IMR-90 (cell line): ENCODE results near the gene RING1. TPM values are rescaled to one million over a fixed set of nuclear protein-coding genes. Genes with fewer than 3 reads are reported as not detected.

Experiments used
- ATAC-seq: fragments of 200-7000 bp; cut with Tn5 transposase; 2 replicates; pipeline ENCODE4 v1.9.1; 2020; ENCODE audit warnings: low read depth, mild to moderate bottlenecking, moderate library complexity
- BruUV-seq: library from RNA; stranded (reverse); fragments of 400-500 nt; replicated peaks from 2 replicates; lab custom pipeline; 2021; lab: Mats Ljungman, UMichigan
- CTCF ChIA-PET: fragments of 300-600 bp; formaldehyde crosslinking; extraction: SDS; loops from one replicate; lab custom pipeline; 2021; ENCODE audit warnings: antibody characterized with exemption; lab: Yijun Ruan, JAX
- POLR2A ChIA-PET: fragments of 300-600 bp; sonication (Branson Sonifier 250); formaldehyde crosslinking; loops from one replicate; lab custom pipeline; 2022; ENCODE audit warnings: antibody characterized with exemption; ENCODE audit not compliant: unreplicated experiment; lab: Charles Lee
- DNase-seq: peaks from one replicate; pipeline ENCODE4 v3.0.0; 2013
- H2AFZ ChIP-seq: replicated peaks from 2 replicates; pipeline ENCODE3; 2013; ENCODE audit warnings: low read length, mild to moderate bottlenecking; ENCODE audit not compliant: poor library complexity
- H2AK5ac ChIP-seq: 2 replicates; pipeline ENCODE4 v1.6.1; 2013; ENCODE audit warnings: low read depth, low read length, inconsistent platforms
- H2AK9ac ChIP-seq: replicated peaks from 2 replicates; pipeline ENCODE3; 2013; ENCODE audit warnings: mild to moderate bottlenecking, low read depth, low read length, moderate library complexity; ENCODE audit not compliant: poor library complexity
- H2BK120ac ChIP-seq: 2 replicates; pipeline ENCODE4 v1.6.1; 2013; ENCODE audit warnings: low read depth, low read length, inconsistent platforms
- H2BK15ac ChIP-seq: 3 replicates; pipeline ENCODE4 v1.6.1; 2013; ENCODE audit warnings: low read depth, low read length, inconsistent platforms
- H2BK20ac ChIP-seq: 2 replicates; pipeline ENCODE4 v1.6.1; 2013; ENCODE audit warnings: low read depth, mild to moderate bottlenecking, inconsistent platforms, low read length, moderate library complexity
- H2BK5ac ChIP-seq: 2 replicates; pipeline ENCODE4 v1.6.1; 2013; ENCODE audit warnings: mild to moderate bottlenecking, low read depth, low read length, inconsistent platforms; ENCODE audit not compliant: poor library complexity, severe bottlenecking
- H3K14ac ChIP-seq: replicated peaks from 2 replicates; pipeline ENCODE4 v1.6.1; 2013; ENCODE audit warnings: low read depth, low read length, inconsistent platforms
- H3K18ac ChIP-seq: 2 replicates; pipeline ENCODE4 v1.6.1; 2013; ENCODE audit warnings: low read depth, low read length, control low read depth
- H3K23ac ChIP-seq: 2 replicates; pipeline ENCODE4 v1.6.1; 2013; ENCODE audit warnings: low read depth, low read length, inconsistent platforms
- H3K27ac ChIP-seq: 2 replicates; pipeline ENCODE4 v1.5.1; 2013; ENCODE audit warnings: mild to moderate bottlenecking, control low read depth, low read length; ENCODE audit not compliant: insufficient read depth
- H3K27me3 ChIP-seq: 2 replicates; pipeline ENCODE4 v1.6.1; 2013; ENCODE audit warnings: low read length; ENCODE audit not compliant: control insufficient read depth, insufficient read depth
- H3K36me3 ChIP-seq: 2 replicates; pipeline ENCODE4 v1.6.1; 2013; ENCODE audit warnings: low read length, mixed read lengths; ENCODE audit not compliant: control insufficient read depth, insufficient read depth
- H3K4ac ChIP-seq: 2 replicates; pipeline ENCODE4 v1.6.1; 2013; ENCODE audit warnings: low read depth, low read length, inconsistent platforms
- H3K4me1 ChIP-seq: 2 replicates; pipeline ENCODE4 v1.6.1; 2013; ENCODE audit warnings: low read length, mixed read lengths; ENCODE audit not compliant: control insufficient read depth, insufficient read depth
- H3K4me2 ChIP-seq: 2 replicates; pipeline ENCODE4 v1.6.1; 2013; ENCODE audit warnings: low read depth, mild to moderate bottlenecking, control low read depth, low read length, moderate library complexity
- H3K4me3 ChIP-seq: 2 replicates; pipeline ENCODE4 v1.5.1; 2013; ENCODE audit warnings: low read depth, mild to moderate bottlenecking, control low read depth, low read length, moderate library complexity; ENCODE audit not compliant: insufficient read depth
- H3K56ac ChIP-seq: 2 replicates; pipeline ENCODE4 v1.6.1; 2013; ENCODE audit warnings: low read length, inconsistent platforms; ENCODE audit not compliant: insufficient read depth; ENCODE audit errors: extremely low read depth
- H3K79me1 ChIP-seq, 2 experiments: 2 replicates each; pipeline ENCODE4 v1.6.1; 2013; ENCODE audit warnings: low read length in 2 of 2, inconsistent platforms in 1 of 2, low read depth in 1 of 2
- H3K9ac ChIP-seq: 2 replicates; pipeline ENCODE4 v1.6.1; 2013; ENCODE audit warnings: low read depth, low read length, control low read depth
- H3K9me1 ChIP-seq: 2 replicates; pipeline ENCODE4 v1.6.1; 2013; ENCODE audit warnings: low read length, inconsistent platforms; ENCODE audit not compliant: insufficient read depth
- H3K9me3 ChIP-seq: 2 replicates; pipeline ENCODE4 v1.6.1; 2013; ENCODE audit warnings: low read length; ENCODE audit not compliant: control insufficient read depth, insufficient read depth
- H4K20me1 ChIP-seq: 2 replicates; pipeline ENCODE4 v1.6.1; 2013; ENCODE audit warnings: low read length, inconsistent platforms; ENCODE audit not compliant: insufficient read depth
- H4K5ac ChIP-seq: 2 replicates; pipeline ENCODE4 v1.6.1; 2013; ENCODE audit warnings: mild to moderate bottlenecking, low read depth, low read length, control low read depth
- H4K8ac ChIP-seq, 2 experiments: 2 replicates each; pipeline ENCODE4 v1.6.1; 2013; ENCODE audit warnings: low read depth in 2 of 2, low read length in 2 of 2, control low read depth in 1 of 2, inconsistent platforms in 1 of 2
- H4K91ac ChIP-seq: 2 replicates; pipeline ENCODE4 v1.6.1; 2013; ENCODE audit warnings: low read depth, low read length, inconsistent platforms; ENCODE audit not compliant: insufficient read depth
- BHLHE40 ChIP-seq: fragments of 150-350 bp; IDR thresholded peaks from 2 replicates; pipeline ENCODE4 v1.6.1; 2016; ENCODE audit warnings: mild to moderate bottlenecking, low read depth, low read length
- CTCF ChIP-seq: conservative IDR thresholded peaks from 2 replicates; pipeline ENCODE4 v1.5.1; 2012; ENCODE audit warnings: mild to moderate bottlenecking, low read depth, low read length, improper control_type of control experiment
- MXI1 ChIP-seq: IDR thresholded peaks from 2 replicates; pipeline ENCODE4 v1.6.1; 2012; ENCODE audit warnings: low read depth, mild to moderate bottlenecking, low read length, moderate library complexity, borderline replicate concordance
- POLR2A ChIP-seq: IDR thresholded peaks from 2 replicates; pipeline ENCODE4 v1.6.1; 2012; ENCODE audit warnings: mild to moderate bottlenecking, low read depth, low read length
- USF2 ChIP-seq: fragments of 150-350 bp; IDR thresholded peaks from 2 replicates; pipeline ENCODE4 v1.6.1; 2017; ENCODE audit warnings: mild to moderate bottlenecking, antibody characterized with exemption, low read length, low read depth
- WGBS, 2 experiments: methylation state at CpG; one replicate each; pipeline versions ENCODE4 v1.1.5 to v1.1.7; 2013; ENCODE audit warnings: missing lambda C conversion rate in 2 of 2; ENCODE audit not compliant: insufficient read length in 1 of 2; ENCODE audit errors: extremely low coverage in 2 of 2; 5-methylcytosine and 5-hydroxymethylcytosine counted together
- dilution Hi-C: fragments of 300-500 bp; cut with HindIII; formaldehyde crosslinking; loops from one replicate; pipeline ENCODE4 v1.14.3; 2018; ENCODE audit warnings: low sequenced_read_pairs; ENCODE audit not compliant: unreplicated experiment
- in situ Hi-C: fragments of 300-500 bp; cut with MboI; formaldehyde crosslinking; loops from 3 replicates; pipeline ENCODE4 v1.14.3; 2019; ENCODE audit warnings: low sequenced_read_pairs, inconsistent platforms, mixed read lengths
- intact Hi-C: fragments of 100-400 bp; cut with micrococcal nuclease; formaldehyde crosslinking; loops from 2 replicates; pipeline ENCODE4 v1.10.0; 2022
- polyA plus RNA-seq, 3 experiments: library from polyadenylated mRNA; depleted of rRNA; stranded (reverse); fragments of >200 nt; gene quantifications; 2 replicates each; pipeline ENCODE4 v1.2.3, GENCODE V29; 2012; ENCODE audit warnings: low replicate concordance in 1 of 3
- total RNA-seq: library from RNA; depleted of rRNA; stranded (reverse); fragments of >200 nt; gene quantifications from 2 replicates; pipeline ENCODE4 v1.2.3, GENCODE V29; 2012

RING1 gene
- total and polyA plus RNA-seq, 2 of the 4 experiments (the other 2 are of a cell fraction) = 14.9 to 40.8 TPM

GRCh38 chr6:33195304-33196165 is 12.8 kb upstream of the RING1 start:
- Histone ChIP-seq H3K79me1 (peaks cover 8 to 52% of the 10 kb centered on the region in 2 experiments; a peak in 3 of 4 replicates), H3K27me3 (peaks cover 24% of the 10 kb centered on the region), H2BK120ac (no peak overlapping the region), H4K20me1 (peaks cover 35% of the 10 kb centered on the region; the same call in 1 of the 2 replicates), H2AFZ (no peak overlapping the region), H3K27ac (no peak overlapping the region), H3K4ac (no peak overlapping the region), H2AK9ac (no peak overlapping the region), H3K18ac (no peak overlapping the region), H3K9me1 (peaks cover 4% of the 10 kb centered on the region), H3K14ac (no peak overlapping the region), H3K56ac (no peak overlapping the region), H2AK5ac (no peak overlapping the region), H3K4me1 (peaks cover 4% of the 10 kb centered on the region; the same call in 1 of the 2 replicates), H3K36me3 (peaks cover 30% of the 10 kb centered on the region), H3K23ac (no peak overlapping the region), H2BK5ac (no peak overlapping the region), H3K9ac (no peak overlapping the region), H4K91ac (no peak overlapping the region), H2BK20ac (no peak overlapping the region), H4K8ac (no peak overlapping the region), H2BK15ac (no peak overlapping the region), H3K4me3 (no peak overlapping the region), H4K5ac (no peak overlapping the region), H3K4me2 (no peak overlapping the region), H3K9me3 (no peaks in the 10 kb centered on the region)
- DNase-seq (no peak), ATAC-seq (no peak)
- no TSS peak for BruUV-seq
- dilution Hi-C loops = no loop called here
- POLR2A ChIA-PET = no interaction called here
- intact Hi-C loops = no loop called here
- in situ Hi-C loops = no loop called here
- no peak for TF ChIP-seq MXI1
- TF ChIP-seq POLR2A = no peak
- TF ChIP-seq USF2 = no peak
- no peak for TF ChIP-seq BHLHE40
- no peak for TF ChIP-seq CTCF
- WGBS, 2 experiments = 90% methylated on average over 2 of the region's 15 CpGs; no CpG with 5 or more reads in 1 of the 2 experiments
- CTCF ChIA-PET = no interaction called here
